ACC112 (cell line): Measurements from ENCODE around the gene ANKLE2.

Source experiments
- H2AFZ ChIP-seq: fragments of 200-600 bp; sonication (generic); one replicate; pipeline ENCODE4 v1.6.0; 2017; ENCODE audit warnings: antibody characterized with exemption, low read length; ENCODE audit not compliant: unreplicated experiment
- H3K27ac ChIP-seq: fragments of 200-600 bp; sonication (generic); 2 replicates; pipeline ENCODE4 v1.5.1; 2014; ENCODE audit warnings: low read depth, mild to moderate bottlenecking, antibody characterized with exemption, low read length, moderate library complexity
- H3K27me3 ChIP-seq: fragments of 200-600 bp; sonication (generic); 2 replicates; pipeline ENCODE4 v1.6.1; 2014; ENCODE audit warnings: mild to moderate bottlenecking, antibody characterized with exemption, low read length, moderate library complexity, mixed read lengths; ENCODE audit not compliant: insufficient read depth
- H3K36me3 ChIP-seq: fragments of 200-600 bp; sonication (generic); 2 replicates; pipeline ENCODE4 v1.6.1; 2016; ENCODE audit warnings: mild to moderate bottlenecking, antibody characterized with exemption, low read length, moderate library complexity, mixed read lengths; ENCODE audit not compliant: insufficient read depth
- H3K4me1 ChIP-seq: fragments of 200-600 bp; sonication (generic); one replicate; pipeline ENCODE4 v1.6.1; 2016; ENCODE audit warnings: low read length, mixed read lengths; ENCODE audit not compliant: insufficient read depth, unreplicated experiment, control insufficient read depth
- H3K4me3 ChIP-seq: fragments of 200-600 bp; sonication (generic); 2 replicates; pipeline ENCODE4 v1.5.1; 2014; ENCODE audit warnings: mild to moderate bottlenecking, low read depth, low read length
- H3K79me2 ChIP-seq: fragments of 200-600 bp; sonication (generic); one replicate; pipeline ENCODE4 v1.6.0; 2016; ENCODE audit warnings: low read length; ENCODE audit not compliant: control insufficient read depth, unreplicated experiment, insufficient read depth

The ANKLE2 gene

GRCh38 chr12:132743831-132744230 is 17.8 kb downstream of the ANKLE2 start:
- H3K79me2 ChIP-seq: peaks cover 70% of the 10 kb centered on the region

GRCh38 chr12:132741620-132742019 is 20.0 kb downstream of the ANKLE2 start:
- H3K4me3 ChIP-seq: no peak overlapping the region
- peaks cover 56% of the 10 kb centered on the region for H3K79me2 ChIP-seq
- no peak overlapping the region for H2AFZ ChIP-seq
- H3K27ac ChIP-seq: no peak overlapping the region
- no peaks in the 10 kb centered on the region for H3K4me1 ChIP-seq
- no peaks in the 10 kb centered on the region for H3K27me3 ChIP-seq
- H3K36me3 ChIP-seq: peaks cover 72% of the 10 kb centered on the region

More at GRCh38 chr12:132743831-132744230, 17.8 kb downstream of the ANKLE2 start:
- peaks cover 80% of the 10 kb centered on the region for H3K36me3 ChIP-seq
- no peaks in the 10 kb centered on the region for H3K4me1 ChIP-seq
- no peak overlapping the region for H3K4me3 ChIP-seq
- H2AFZ ChIP-seq: no peak overlapping the region
- H3K27ac ChIP-seq: no peak overlapping the region
- H3K27me3 ChIP-seq: no peaks in the 10 kb centered on the region

DNA sequence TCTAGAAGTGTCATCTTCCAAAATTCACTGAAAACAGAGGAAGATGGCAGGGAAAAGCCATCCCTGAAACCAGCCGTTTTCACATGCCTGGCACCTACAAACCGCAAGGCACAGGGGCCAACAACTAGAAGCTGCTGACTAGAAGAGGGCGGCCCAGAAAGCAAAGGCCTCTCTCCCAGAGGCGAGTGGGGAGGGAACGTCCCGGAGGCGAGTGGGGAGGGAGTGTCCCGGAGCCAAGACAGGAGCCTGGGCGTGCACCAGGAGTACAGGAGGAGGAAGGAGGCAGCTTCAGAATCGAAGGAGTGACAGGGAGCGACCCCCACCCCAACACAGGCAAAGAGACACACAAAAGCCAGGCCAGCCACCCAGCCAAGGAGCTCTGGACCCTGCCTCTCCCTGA is 21.0 kb downstream of the ANKLE2 start:
- H3K79me2 ChIP-seq: peaks cover 48% of the 10 kb centered on the region
- no peak overlapping the region for H2AFZ ChIP-seq
- H3K4me1 ChIP-seq: no peaks in the 10 kb centered on the region
- H3K4me3 ChIP-seq: no peak overlapping the region
- H3K27ac ChIP-seq: no peak overlapping the region
- peaks cover 72% of the 10 kb centered on the region for H3K36me3 ChIP-seq
- no peaks in the 10 kb centered on the region for H3K27me3 ChIP-seq

- H3K36me3 ChIP-seq: peaks cover 72% of the 10 kb centered on the region
- no peaks in the 10 kb centered on the region for H3K4me1 ChIP-seq
- H3K79me2 ChIP-seq: peaks cover 45% of the 10 kb centered on the region
- no peak overlapping the region for H3K4me3 ChIP-seq
- no peak overlapping the region for H3K27ac ChIP-seq
- H3K27me3 ChIP-seq: no peaks in the 10 kb centered on the region
- H2AFZ ChIP-seq: no peak overlapping the region
Observed at GRCh38 chr12:132740313-132740646, 21.4 kb downstream of the ANKLE2 start.

GRCh38 chr12:132739600-132740312 is 21.9 kb downstream of the ANKLE2 start:
- Histone ChIP-seq H2AFZ (no peak overlapping the region), H3K79me2 (peaks cover 43% of the 10 kb centered on the region), H3K27me3 (no peaks in the 10 kb centered on the region), H3K36me3 (peaks cover 74% of the 10 kb centered on the region), H3K27ac (no peak overlapping the region), H3K4me1 (no peaks in the 10 kb centered on the region), H3K4me3 (no peak overlapping the region)

GRCh38 chr12:132736913-132737312 is 24.7 kb downstream of the ANKLE2 start:
- H3K27ac ChIP-seq: no peak overlapping the region
- H2AFZ ChIP-seq: no peak overlapping the region
- H3K36me3 ChIP-seq: peaks cover 63% of the 10 kb centered on the region
- H3K4me1 ChIP-seq: no peaks in the 10 kb centered on the region
- H3K4me3 ChIP-seq: no peak overlapping the region
- H3K27me3 ChIP-seq: no peaks in the 10 kb centered on the region
- peaks cover 18% of the 10 kb centered on the region for H3K79me2 ChIP-seq

GRCh38 chr12:132736378-132736777 is 25.3 kb downstream of the ANKLE2 start:
- Histone ChIP-seq H3K27me3 (no peaks in the 10 kb centered on the region), H3K27ac (no peak overlapping the region), H3K4me1 (no peaks in the 10 kb centered on the region), H3K4me3 (no peak overlapping the region), H3K36me3 (peaks cover 61% of the 10 kb centered on the region), H3K79me2 (peaks cover 13% of the 10 kb centered on the region), H2AFZ (no peak overlapping the region)

- Histone ChIP-seq H3K36me3 (peaks cover 58% of the 10 kb centered on the region), H3K4me1 (no peaks in the 10 kb centered on the region), H2AFZ (no peak overlapping the region), H3K27ac (no peak overlapping the region), H3K79me2 (peaks cover 7% of the 10 kb centered on the region), H3K4me3 (no peak overlapping the region), H3K27me3 (no peaks in the 10 kb centered on the region)
Observed at GRCh38 chr12:132735496-132735895, 26.1 kb downstream of the ANKLE2 start.

GRCh38 chr12:132734206-132734605 is 27.4 kb downstream of the ANKLE2 start:
- Histone ChIP-seq H3K79me2 (peaks cover 11% of the 10 kb centered on the region), H3K36me3 (peaks cover 47% of the 10 kb centered on the region)

DNA sequence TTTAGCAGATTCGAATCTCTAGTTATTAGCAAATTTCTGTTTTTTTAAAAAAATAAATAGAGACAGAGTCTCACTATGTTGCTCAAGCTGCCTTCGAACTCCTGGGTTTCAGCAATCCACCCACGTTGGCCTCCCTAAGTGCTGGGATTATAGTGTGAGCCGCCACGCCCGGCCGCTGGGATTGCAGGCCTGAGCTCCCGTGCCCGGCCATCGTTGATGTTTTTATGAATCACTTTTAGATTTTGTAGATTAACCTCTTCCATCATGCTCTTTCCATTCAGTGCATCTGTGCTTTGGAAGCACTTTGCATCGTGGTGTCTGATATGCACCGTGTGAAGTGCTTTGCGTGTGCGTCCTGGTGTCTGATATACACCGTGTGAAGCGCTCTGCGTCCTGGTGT is 30.1 kb downstream of the ANKLE2 start:
- Histone ChIP-seq H2AFZ (no peak overlapping the region), H3K27me3 (no peaks in the 10 kb centered on the region), H3K27ac (no peak overlapping the region), H3K4me1 (no peaks in the 10 kb centered on the region), H3K36me3 (peaks cover 50% of the 10 kb centered on the region), H3K79me2 (peaks cover 19% of the 10 kb centered on the region), H3K4me3 (no peak overlapping the region)

More at GRCh38 chr12:132734206-132734605, 27.4 kb downstream of the ANKLE2 start:
- Histone ChIP-seq H3K27ac (no peak overlapping the region), H2AFZ (no peak overlapping the region), H3K4me3 (no peak overlapping the region), H3K4me1 (no peaks in the 10 kb centered on the region), H3K27me3 (no peaks in the 10 kb centered on the region)

- Histone ChIP-seq H3K27me3 (no peaks in the 10 kb centered on the region), H3K4me3 (no peak overlapping the region), H3K4me1 (no peaks in the 10 kb centered on the region), H3K36me3 (peaks cover 51% of the 10 kb centered on the region), H3K27ac (no peak overlapping the region), H3K79me2 (peaks cover 21% of the 10 kb centered on the region), H2AFZ (no peak overlapping the region)
Observed at GRCh38 chr12:132730353-132730752, 31.3 kb downstream of the ANKLE2 start.
